ENCODE measurements around the gene ANXA2R.
"Not testable (repeated sequence)": the region's sequence is repeated elsewhere in the genome, so short reads cannot be mapped to it uniquely, and the experiment has no call there.

ANXA2R gene

DNA sequence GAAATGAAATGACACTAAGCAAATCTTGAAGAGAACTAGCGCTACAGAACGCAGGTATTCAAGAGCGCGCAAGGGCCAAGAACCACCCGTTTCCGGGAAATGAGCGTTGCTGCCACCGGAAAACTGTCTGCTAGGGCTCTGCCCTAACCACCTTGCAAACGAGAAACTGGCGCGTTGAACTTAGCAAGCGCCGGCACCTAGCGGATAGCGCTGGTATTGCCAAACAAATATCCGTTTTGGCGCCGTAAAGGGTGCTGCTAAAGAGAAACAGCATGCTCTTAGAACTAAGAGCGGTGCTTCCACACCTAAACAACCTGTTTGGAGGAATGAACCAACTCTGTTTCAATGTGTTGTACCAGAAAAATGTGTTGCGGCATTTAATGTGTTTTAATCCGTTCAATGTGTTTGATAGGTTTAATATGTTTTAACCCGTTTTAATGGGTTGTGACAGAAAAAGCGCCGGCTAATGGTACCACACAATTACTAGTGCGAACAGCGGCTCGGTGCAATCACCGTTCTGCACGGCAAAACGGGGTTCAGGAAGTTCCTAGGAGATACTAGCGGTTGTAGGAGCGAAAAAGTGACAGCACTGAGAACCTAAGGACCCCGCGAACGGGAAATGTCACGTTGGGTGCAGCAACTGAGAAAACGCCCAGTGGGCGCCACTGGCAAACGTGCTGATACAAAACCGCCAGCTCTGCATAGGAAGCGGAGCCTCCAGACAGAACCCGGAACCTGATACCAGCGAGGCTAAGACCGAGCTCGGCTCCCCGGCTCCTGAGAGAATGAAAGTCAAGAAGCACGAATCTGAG lies at the start of gene ANXA2R:
ANXA2R (minus strand) TSS at position 33 of the 812 bp plus-strand sequence. CDS start 273 bp downstream, outside the sequence.
- Mint-ChIP-seq H3K4me3 (peak within 1 kb of the TSS; percentile 81), H3K4me1 (peaks cover 52% of the 10 kb centered on the region), H3K27ac (no peak within 1 kb of the TSS), H3K27me3 (ENCODE audit: low read depth, poor library complexity) (peaks cover 94% of the 10 kb centered on the region), H3K36me3 (ENCODE audit: low read depth) (no peaks in the 10 kb centered on the region), H3K9me3 (peaks cover 4% of the 10 kb centered on the region)
- peak; percentile 82 for DNase-seq
- TF ChIP-seq, protein P1, sequence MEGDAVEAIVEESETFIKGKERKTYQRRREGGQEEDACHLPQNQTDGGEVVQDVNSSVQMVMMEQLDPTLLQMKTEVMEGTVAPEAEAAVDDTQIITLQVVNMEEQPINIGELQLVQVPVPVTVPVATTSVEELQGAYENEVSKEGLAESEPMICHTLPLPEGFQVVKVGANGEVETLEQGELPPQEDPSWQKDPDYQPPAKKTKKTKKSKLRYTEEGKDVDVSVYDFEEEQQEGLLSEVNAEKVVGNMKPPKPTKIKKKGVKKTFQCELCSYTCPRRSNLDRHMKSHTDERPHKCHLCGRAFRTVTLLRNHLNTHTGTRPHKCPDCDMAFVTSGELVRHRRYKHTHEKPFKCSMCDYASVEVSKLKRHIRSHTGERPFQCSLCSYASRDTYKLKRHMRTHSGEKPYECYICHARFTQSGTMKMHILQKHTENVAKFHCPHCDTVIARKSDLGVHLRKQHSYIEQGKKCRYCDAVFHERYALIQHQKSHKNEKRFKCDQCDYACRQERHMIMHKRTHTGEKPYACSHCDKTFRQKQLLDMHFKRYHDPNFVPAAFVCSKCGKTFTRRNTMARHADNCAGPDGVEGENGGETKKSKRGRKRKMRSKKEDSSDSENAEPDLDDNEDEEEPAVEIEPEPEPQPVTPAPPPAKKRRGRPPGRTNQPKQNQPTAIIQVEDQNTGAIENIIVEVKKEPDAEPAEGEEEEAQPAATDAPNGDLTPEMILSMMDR (IDR thresholded peaks at IDR 0.05), result peak; percentile 84

- H3K27ac Mint-ChIP-seq; H3K27me3 Mint-ChIP-seq (ENCODE audit: low read depth, poor library complexity); H3K4me3 Mint-ChIP-seq; H3K4me1 Mint-ChIP-seq; DNase-seq: not testable (repeated sequence)
- Mint-ChIP-seq H3K36me3 (ENCODE audit: low read depth) (peaks cover 62% of the 10 kb centered on the region), H3K9me3 (peaks cover 44% of the 10 kb centered on the region)
Observed at GRCh38 chr5:43086118-43086908, 46.2 kb upstream of the ANXA2R start.

DNA sequence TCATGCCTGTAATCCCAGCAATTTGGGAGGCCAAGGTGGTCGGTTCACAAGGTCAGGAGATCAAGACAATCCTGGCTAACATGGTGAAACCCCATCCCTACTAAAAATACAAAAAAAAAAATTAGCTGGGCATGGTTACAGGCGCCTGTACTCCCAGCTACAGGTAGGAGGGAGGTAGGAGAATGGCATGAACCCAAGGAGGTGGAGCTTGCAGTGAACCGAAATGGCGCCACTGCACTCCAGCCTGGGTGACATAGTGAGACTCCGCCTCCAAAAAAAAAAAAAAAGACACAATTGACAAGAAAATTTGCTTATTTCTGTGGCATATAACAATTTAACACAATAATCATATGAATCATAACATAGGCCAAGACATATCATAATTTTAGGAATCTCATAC lies 45.3 kb upstream of the ANXA2R start:
- DNase-seq, result no peak
- Mint-ChIP-seq H3K27me3 (ENCODE audit: low read depth, poor library complexity) (no peaks in the 10 kb centered on the region), H3K4me3 (no peak overlapping the region), H3K36me3 (ENCODE audit: low read depth) (peaks cover 65% of the 10 kb centered on the region), H3K27ac (no peak overlapping the region), H3K9me3 (peaks cover 44% of the 10 kb centered on the region), H3K4me1 (no peaks in the 10 kb centered on the region)
- TF ChIP-seq, protein P1 (IDR thresholded peaks at IDR 0.05), result no peak

GRCh38 chr5:43084468-43084867 lies 44.3 kb upstream of the ANXA2R start:
- DNase-seq; H3K4me1 Mint-ChIP-seq; H3K27me3 Mint-ChIP-seq (ENCODE audit: low read depth, poor library complexity); H3K4me3 Mint-ChIP-seq; H3K27ac Mint-ChIP-seq: not testable (repeated sequence)
- peaks cover 58% of the 10 kb centered on the region for H3K36me3 Mint-ChIP-seq (ENCODE audit: low read depth)
- H3K9me3 Mint-ChIP-seq, result peaks cover 40% of the 10 kb centered on the region

DNA sequence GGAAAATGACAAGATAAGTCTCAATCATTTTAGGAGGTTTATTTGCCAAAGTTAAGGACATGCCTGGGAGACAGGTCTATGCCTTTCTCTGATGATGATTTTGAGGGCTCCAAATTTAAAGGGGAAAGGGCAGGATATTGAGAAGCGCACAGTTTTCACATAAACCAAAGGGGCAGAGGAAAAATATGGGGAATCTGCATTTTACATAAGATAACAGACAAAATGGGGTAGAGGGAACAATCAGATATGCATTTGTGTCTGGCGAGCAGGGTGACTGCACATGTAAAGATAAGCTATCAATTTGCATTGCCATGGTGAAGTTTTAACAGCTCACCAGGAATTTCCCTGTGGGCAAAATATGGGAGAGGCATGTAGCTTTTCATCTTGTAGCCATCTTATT lies 41.2 kb upstream of the ANXA2R start:
- H3K4me1 Mint-ChIP-seq, result peaks cover 12% of the 10 kb centered on the region
- H3K27me3 Mint-ChIP-seq (ENCODE audit: low read depth, poor library complexity); H3K4me3 Mint-ChIP-seq; DNase-seq: not testable (repeated sequence)
- H3K27ac Mint-ChIP-seq, result peak overlapping the region; percentile 11
- peaks cover 38% of the 10 kb centered on the region for H3K9me3 Mint-ChIP-seq
- H3K36me3 Mint-ChIP-seq (ENCODE audit: low read depth), result peaks cover 79% of the 10 kb centered on the region

GRCh38 chr5:43078956-43079355 lies 38.8 kb upstream of the ANXA2R start:
- H3K4me1 Mint-ChIP-seq, result peaks cover 31% of the 10 kb centered on the region
- no peak overlapping the region for H3K27ac Mint-ChIP-seq
- H3K36me3 Mint-ChIP-seq (ENCODE audit: low read depth), result peaks cover 74% of the 10 kb centered on the region
- H3K27me3 Mint-ChIP-seq (ENCODE audit: low read depth, poor library complexity), result peaks cover 5% of the 10 kb centered on the region
- TF ChIP-seq, protein P1 (IDR thresholded peaks at IDR 0.05), result no peak
- no peak for DNase-seq
- H3K9me3 Mint-ChIP-seq, result peaks cover 15% of the 10 kb centered on the region
- H3K4me3 Mint-ChIP-seq, result no peak overlapping the region

GRCh38 chr5:43077446-43078191 lies 37.5 kb upstream of the ANXA2R start:
- DNase-seq; H3K9me3 Mint-ChIP-seq; H3K27me3 Mint-ChIP-seq (ENCODE audit: low read depth, poor library complexity); H3K4me3 Mint-ChIP-seq: not testable (repeated sequence)
- peaks cover 31% of the 10 kb centered on the region for H3K4me1 Mint-ChIP-seq
- peaks cover 78% of the 10 kb centered on the region for H3K36me3 Mint-ChIP-seq (ENCODE audit: low read depth)
- H3K27ac Mint-ChIP-seq, result peak overlapping the region; percentile 30

All from nephron progenitor cell (in vitro differentiated cells).